Fibroblast of lung (primary cell): ENCODE results near the gene SURF4.
"Not testable (repeated sequence)": the region's sequence is repeated elsewhere in the genome, so short reads cannot be mapped to it uniquely, and the experiment has no call there.

ENCODE experiments used
- CTCF ChIP-seq, 2 donors: IDR thresholded peaks in 1 of 2; conservative IDR thresholded peaks in 1 of 2; 1 replicate in 1 of 2; 2 replicates in 1 of 2; pipeline ENCODE4 v1.5.1; 2011 to 2012; ENCODE audit warnings: low read length in 2 of 2, control low read depth in 1 of 2, inconsistent platforms in 1 of 2, low read depth in 1 of 2, mild to moderate bottlenecking in 1 of 2
- EZH2 ChIP-seq: IDR thresholded peaks from 2 replicates; pipeline ENCODE4 v1.5.1; 2012; ENCODE audit warnings: low read length, control low read depth, mild to moderate bottlenecking; ENCODE audit errors: missing control alignments

GRCh38 chr9:133334888-133335287 lies 41.0 kb downstream of the SURF4 start:
- not testable (repeated sequence) for TF ChIP-seq CTCF (conservative IDR thresholded peaks at IDR 0.05 in 1 of 2, IDR thresholded peaks at IDR 0.05 in 1 of 2; ENCODE audit: low read depth in 1 of 2, low read length in 2 of 2); EZH2
